Activated T-helper 1 cell treated with anti-CD3 and anti-CD28 coated beads, Interleukin-2, amount 50 U/mL, for 16 hours (primary cell): Measurements from ENCODE around the gene CHKB.

Experiments used
- DNase-seq, 2 donors: peaks; one replicate each; pipeline ENCODE4 v3.0.0-alpha.2; 2020; ENCODE audit warnings: low read depth in 1 of 2, low spot score in 1 of 2

Gene CHKB

GRCh38 chr22:50600538-50600937 lies 17.9 kb upstream of the CHKB start, which contains the start of gene MAPK8IP2:
Gene MAPK8IP2 (plus strand): TSS chr22:50600793. CDS start chr22:50600819, 26 bp downstream.
- no peak for DNase-seq

GRCh38 chr22:50599816-50600455 lies 17.3 kb upstream of the CHKB start:
- DNase-seq, result peak in 1 of 2 donors; percentile 44

- DNase-seq, result no peak
These were observed 14.4 kb upstream of the CHKB start for GRCh38 chr22:50597097-50597496.

GRCh38 chr22:50595189-50595588 lies 12.5 kb upstream of the CHKB start:
- DNase-seq, result no peak

- DNase-seq, result no peak
These were observed 4.8 kb upstream of the CHKB start for GRCh38 chr22:50587407-50587806.

- DNase-seq, result no peak
These were observed 3.8 kb upstream of the CHKB start for GRCh38 chr22:50586416-50586815.

GRCh38 chr22:50585781-50586180 lies 3.1 kb upstream of the CHKB start:
- no peak for DNase-seq

GRCh38 chr22:50585238-50585637 lies 2.6 kb upstream of the CHKB start:
- no peak for DNase-seq

- no peak for DNase-seq
These were observed 1.8 kb upstream of the CHKB start for GRCh38 chr22:50584106-50585096.

- no peak for DNase-seq
These were observed 729 bp upstream of the CHKB start for GRCh38 chr22:50583294-50583861.

GRCh38 chr22:50581950-50582492 lies 628 bp downstream of the CHKB start:
- DNase-seq, result no peak

GRCh38 chr22:50581031-50581949 lies 1.4 kb downstream of the CHKB start:
- no peak for DNase-seq

- DNase-seq, result no peak
These were observed 2.9 kb downstream of the CHKB start for GRCh38 chr22:50579752-50580151.

GRCh38 chr22:50578776-50579310 lies 3.8 kb downstream of the CHKB start:
- DNase-seq, result no peak

- no peak for DNase-seq
These were observed 4.5 kb downstream of the CHKB start, which contains the start of gene CPT1B for GRCh38 chr22:50577987-50578775. Gene CPT1B (minus strand): TSS chr22:50578427. CDS start chr22:50577915, 512 bp downstream.

GRCh38 chr22:50577697-50577986 lies 5.0 kb downstream of the CHKB start:
- no peak for DNase-seq

GRCh38 chr22:50576806-50577696 lies 5.6 kb downstream of the CHKB start:
- no peak for DNase-seq

GRCh38 chr22:50576070-50576469 lies 6.6 kb downstream of the CHKB start:
- DNase-seq, result no peak
